Skeletal muscle cell (primary cell): ENCODE data around the gene CTNS.

ENCODE experiments used
- DNase-seq: peaks from one replicate; pipeline ENCODE4 v3.0.0-alpha.2; 2010; ENCODE audit warnings: low read depth
- H3K4me3 ChIP-seq: 2 replicates; pipeline ENCODE4 v1.5.1; 2011; ENCODE audit warnings: low read depth, mild to moderate bottlenecking, control low read depth, low read length, moderate library complexity

Gene CTNS

GRCh38 chr17:3678821-3679530 lies 42.4 kb downstream of the CTNS start:
- DNase-seq, result no peak
- no peak overlapping the region for H3K4me3 ChIP-seq

GRCh38 chr17:3679531-3680126 lies 43.1 kb downstream of the CTNS start:
- no peak for DNase-seq
- no peak overlapping the region for H3K4me3 ChIP-seq

- no peak for DNase-seq
- no peak overlapping the region for H3K4me3 ChIP-seq
Measured at GRCh38 chr17:3681057-3681456, 44.5 kb downstream of the CTNS start.

GRCh38 chr17:3681565-3681964 lies 45.0 kb downstream of the CTNS start:
- DNase-seq, result no peak
- no peak overlapping the region for H3K4me3 ChIP-seq

- no peak for DNase-seq
- H3K4me3 ChIP-seq, result no peak overlapping the region
Measured at GRCh38 chr17:3682033-3682432, 45.5 kb downstream of the CTNS start.

- DNase-seq, result no peak
Measured at GRCh38 chr17:3683054-3683511, 46.5 kb downstream of the CTNS start.

GRCh38 chr17:3685174-3685573 lies 48.6 kb downstream of the CTNS start:
- no peak for DNase-seq
- H3K4me3 ChIP-seq, result no peak overlapping the region

More at GRCh38 chr17:3683054-3683511, 46.5 kb downstream of the CTNS start:
- H3K4me3 ChIP-seq, result no peak overlapping the region

- DNase-seq, result no peak
- H3K4me3 ChIP-seq, result no peak overlapping the region
Measured at GRCh38 chr17:3688027-3688553, 51.5 kb downstream of the CTNS start.

GRCh38 chr17:3688852-3689261 lies 52.3 kb downstream of the CTNS start:
- DNase-seq, result no peak
- H3K4me3 ChIP-seq, result no peak overlapping the region

GRCh38 chr17:3689262-3690093 lies 52.9 kb downstream of the CTNS start:
- no peak for DNase-seq
- H3K4me3 ChIP-seq, result no peak overlapping the region

GRCh38 chr17:3690094-3690715 lies 53.6 kb downstream of the CTNS start:
- DNase-seq, result no peak
- H3K4me3 ChIP-seq, result no peak overlapping the region

- no peak for DNase-seq
- no peak overlapping the region for H3K4me3 ChIP-seq
Measured at GRCh38 chr17:3691617-3692067, 55.1 kb downstream of the CTNS start.

GRCh38 chr17:3692346-3692745 lies 55.8 kb downstream of the CTNS start:
- H3K4me3 ChIP-seq, result no peak overlapping the region
- DNase-seq, result no peak

GRCh38 chr17:3693141-3693540 lies 56.6 kb downstream of the CTNS start:
- no peak for DNase-seq
- no peak overlapping the region for H3K4me3 ChIP-seq

GRCh38 chr17:3693829-3694231 lies 57.3 kb downstream of the CTNS start:
- H3K4me3 ChIP-seq, result no peak overlapping the region
- DNase-seq, result no peak

GRCh38 chr17:3695129-3695722 lies 58.7 kb downstream of the CTNS start:
- peak overlapping the region; percentile 54 for H3K4me3 ChIP-seq
- no peak for DNase-seq

GRCh38 chr17:3695723-3696411 lies 59.3 kb downstream of the CTNS start, which contains the start of gene P2RX5:
TSS of gene P2RX5 (minus strand) at chr17:3696155. CDS start at chr17:3696005, 150 bp downstream.
- H3K4me3 ChIP-seq, result peak within 1 kb of the TSS; percentile 54
- DNase-seq, result no peak

GRCh38 chr17:3697103-3697476 lies 60.5 kb downstream of the CTNS start:
- DNase-seq, result no peak
- no peak overlapping the region for H3K4me3 ChIP-seq

- DNase-seq, result no peak
- no peak overlapping the region for H3K4me3 ChIP-seq
Measured at GRCh38 chr17:3698139-3698538, 61.6 kb downstream of the CTNS start.
